ENCODE measurements around the gene PDE4D. TPM values are rescaled to one million over a fixed set of nuclear protein-coding genes. Genes with fewer than 3 reads are reported as not detected.

The PDE4D gene
- total RNA-seq, 1 donor from 2014 or later: 2.3 TPM

GRCh38 chr5:59446356-59446755, 447.2 kb downstream of the PDE4D start:
- no peak overlapping the region for H3K9ac ChIP-seq
- no peaks in the 10 kb centered on the region for H3K27me3 ChIP-seq
- no peaks in the 10 kb centered on the region for H3K27me3 Mint-ChIP-seq (ENCODE audit: insufficient read depth, low read depth)
- H3K4me3 ChIP-seq: no peak overlapping the region
- H4K20me1 ChIP-seq (ENCODE audit: low read depth): no peaks in the 10 kb centered on the region
- H3K9me3 Mint-ChIP-seq: no peaks in the 10 kb centered on the region
- H2AFZ ChIP-seq (replicated peaks): no peak overlapping the region
- H3F3A ChIP-seq (ENCODE audit: low read depth): no peaks in the 10 kb centered on the region
- H3K27ac Mint-ChIP-seq: no peak overlapping the region
- H3K79me2 ChIP-seq (ENCODE audit: low read depth): no peaks in the 10 kb centered on the region
- H3K4me3 Mint-ChIP-seq: no peak overlapping the region
- no peaks in the 10 kb centered on the region for H3K4me1 ChIP-seq
- H3K4me1 Mint-ChIP-seq: no peaks in the 10 kb centered on the region
- no peak overlapping the region for H3K27ac ChIP-seq
- no peak overlapping the region for H3K4me2 ChIP-seq
- no peak for DNase-seq (ENCODE audit: low spot score)
- peaks cover 1% of the 10 kb centered on the region for H3K36me3 Mint-ChIP-seq
- peaks cover 12% of the 10 kb centered on the region for H3K9me3 ChIP-seq (ENCODE audit: low read depth)
- TF ChIP-seq CTCF (IDR thresholded peaks at IDR 0.05) (no peak), EZH2 (IDR thresholded peaks at IDR 0.05) (no peak), EZH2phosphoT487 (IDR thresholded peaks at IDR 0.05) (no peak)
- no peaks in the 10 kb centered on the region for H3K36me3 ChIP-seq

DNA sequence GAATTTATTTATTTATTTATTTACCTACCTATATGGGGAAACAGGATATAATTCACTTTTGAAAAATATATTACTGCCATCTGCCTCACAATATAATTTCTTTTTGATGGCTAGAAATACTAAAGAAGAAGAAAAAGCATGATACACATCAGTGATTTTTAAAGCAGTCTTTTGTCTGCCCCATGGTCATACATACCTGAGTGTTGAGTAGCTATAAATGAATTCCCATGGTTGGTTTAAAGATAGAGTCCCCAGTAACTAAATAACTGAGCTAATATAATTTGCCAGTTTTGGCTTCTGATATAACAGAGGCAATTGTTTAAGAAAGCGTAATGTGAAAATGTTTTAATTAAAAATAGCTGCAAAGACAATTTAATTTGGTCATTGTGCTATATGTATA, 447.8 kb downstream of the PDE4D start:
- Histone ChIP-seq H4K20me1 (ENCODE audit: low read depth) (no peaks in the 10 kb centered on the region), H3K9me3 (ENCODE audit: low read depth) (peaks cover 12% of the 10 kb centered on the region), H3K27ac (no peak overlapping the region), H3K79me2 (ENCODE audit: low read depth) (no peaks in the 10 kb centered on the region), H3K36me3 (no peaks in the 10 kb centered on the region), H3K4me1 (no peaks in the 10 kb centered on the region), H3K27me3 (no peaks in the 10 kb centered on the region), H2AFZ (replicated peaks) (no peak overlapping the region), H3K9ac (no peak overlapping the region), H3K4me3 (no peak overlapping the region), H3K4me2 (no peak overlapping the region), H3F3A (ENCODE audit: low read depth) (no peaks in the 10 kb centered on the region)
- H3K36me3 Mint-ChIP-seq: peaks cover 1% of the 10 kb centered on the region
- H3K4me1 Mint-ChIP-seq: no peaks in the 10 kb centered on the region
- H3K9me3 Mint-ChIP-seq: no peaks in the 10 kb centered on the region
- H3K4me3 Mint-ChIP-seq: no peak overlapping the region
- no peak for DNase-seq (ENCODE audit: low spot score)
- H3K27ac Mint-ChIP-seq: no peak overlapping the region
- TF ChIP-seq CTCF (IDR thresholded peaks at IDR 0.05) (no peak), EZH2phosphoT487 (IDR thresholded peaks at IDR 0.05) (no peak), EZH2 (IDR thresholded peaks at IDR 0.05) (no peak)
- H3K27me3 Mint-ChIP-seq (ENCODE audit: insufficient read depth, low read depth): no peaks in the 10 kb centered on the region

DNA sequence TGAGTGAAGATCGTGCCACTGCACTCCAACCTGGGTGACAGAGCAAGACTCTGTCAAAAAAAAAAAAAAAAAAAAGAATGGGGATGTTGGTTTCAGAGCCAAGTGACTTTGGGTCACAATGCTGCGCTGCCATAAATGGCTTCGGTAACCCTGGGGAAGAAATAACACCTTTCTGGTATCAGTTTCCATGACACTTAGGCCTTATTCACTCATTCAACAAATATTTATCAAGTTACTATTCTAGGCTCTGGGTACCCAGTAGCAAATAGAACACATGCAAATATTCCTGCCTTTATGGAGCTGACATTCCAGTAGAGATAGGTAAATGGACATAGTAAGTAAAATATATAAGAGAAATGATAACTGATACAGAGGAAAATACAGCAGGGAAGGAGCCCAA, 454.2 kb downstream of the PDE4D start:
- no peak overlapping the region for H3K27ac ChIP-seq
- H3K9ac ChIP-seq: no peak overlapping the region
- no peaks in the 10 kb centered on the region for H3K9me3 Mint-ChIP-seq
- H3K27me3 Mint-ChIP-seq (ENCODE audit: insufficient read depth, low read depth): no peaks in the 10 kb centered on the region
- H3K36me3 ChIP-seq: no peaks in the 10 kb centered on the region
- no peaks in the 10 kb centered on the region for H3F3A ChIP-seq (ENCODE audit: low read depth)
- no peak overlapping the region for H2AFZ ChIP-seq (replicated peaks)
- H3K4me1 ChIP-seq: no peaks in the 10 kb centered on the region
- no peak overlapping the region for H3K4me3 ChIP-seq
- no peak overlapping the region for H3K4me3 Mint-ChIP-seq
- no peak for TF ChIP-seq EZH2 (IDR thresholded peaks at IDR 0.05)
- no peak for TF ChIP-seq CTCF (IDR thresholded peaks at IDR 0.05)
- TF ChIP-seq EZH2phosphoT487 (IDR thresholded peaks at IDR 0.05): no peak
- H3K4me1 Mint-ChIP-seq: no peaks in the 10 kb centered on the region
- no peak for DNase-seq (ENCODE audit: low spot score)
- no peaks in the 10 kb centered on the region for H3K9me3 ChIP-seq (ENCODE audit: low read depth)
- peaks cover 1% of the 10 kb centered on the region for H3K36me3 Mint-ChIP-seq
- no peaks in the 10 kb centered on the region for H4K20me1 ChIP-seq (ENCODE audit: low read depth)
- H3K27ac Mint-ChIP-seq: no peak overlapping the region
- H3K79me2 ChIP-seq (ENCODE audit: low read depth): no peaks in the 10 kb centered on the region
- H3K27me3 ChIP-seq: no peaks in the 10 kb centered on the region
- no peak overlapping the region for H3K4me2 ChIP-seq

Measured in neural progenitor cell (in vitro differentiated cells).